GM12875 (cell line): ENCODE data around the gene SARS1.
"Not testable (repeated sequence)": the region's sequence is repeated elsewhere in the genome, so short reads cannot be mapped to it uniquely, and the experiment has no call there.

Source experiments
- H3K4me3 ChIP-seq: one replicate; pipeline ENCODE4 v1.5.1; 2011; ENCODE audit warnings: low read depth, low read length, control low read depth
- TF ChIP-seq, protein P1 (sequence below): IDR thresholded peaks from 2 replicates; pipeline ENCODE4 v1.5.1; 2011; ENCODE audit warnings: low read depth, mild to moderate bottlenecking, control low read depth, inconsistent platforms, low read length, moderate library complexity, borderline replicate concordance; ENCODE audit not compliant: insufficient read depth

The SARS1 gene

GRCh38 chr1:109214695-109215623 lies 1.2 kb downstream of the SARS1 start:
- TF ChIP-seq, protein P1, sequence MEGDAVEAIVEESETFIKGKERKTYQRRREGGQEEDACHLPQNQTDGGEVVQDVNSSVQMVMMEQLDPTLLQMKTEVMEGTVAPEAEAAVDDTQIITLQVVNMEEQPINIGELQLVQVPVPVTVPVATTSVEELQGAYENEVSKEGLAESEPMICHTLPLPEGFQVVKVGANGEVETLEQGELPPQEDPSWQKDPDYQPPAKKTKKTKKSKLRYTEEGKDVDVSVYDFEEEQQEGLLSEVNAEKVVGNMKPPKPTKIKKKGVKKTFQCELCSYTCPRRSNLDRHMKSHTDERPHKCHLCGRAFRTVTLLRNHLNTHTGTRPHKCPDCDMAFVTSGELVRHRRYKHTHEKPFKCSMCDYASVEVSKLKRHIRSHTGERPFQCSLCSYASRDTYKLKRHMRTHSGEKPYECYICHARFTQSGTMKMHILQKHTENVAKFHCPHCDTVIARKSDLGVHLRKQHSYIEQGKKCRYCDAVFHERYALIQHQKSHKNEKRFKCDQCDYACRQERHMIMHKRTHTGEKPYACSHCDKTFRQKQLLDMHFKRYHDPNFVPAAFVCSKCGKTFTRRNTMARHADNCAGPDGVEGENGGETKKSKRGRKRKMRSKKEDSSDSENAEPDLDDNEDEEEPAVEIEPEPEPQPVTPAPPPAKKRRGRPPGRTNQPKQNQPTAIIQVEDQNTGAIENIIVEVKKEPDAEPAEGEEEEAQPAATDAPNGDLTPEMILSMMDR = no peak
- H3K4me3 ChIP-seq = peak overlapping the region; percentile 74

DNA sequence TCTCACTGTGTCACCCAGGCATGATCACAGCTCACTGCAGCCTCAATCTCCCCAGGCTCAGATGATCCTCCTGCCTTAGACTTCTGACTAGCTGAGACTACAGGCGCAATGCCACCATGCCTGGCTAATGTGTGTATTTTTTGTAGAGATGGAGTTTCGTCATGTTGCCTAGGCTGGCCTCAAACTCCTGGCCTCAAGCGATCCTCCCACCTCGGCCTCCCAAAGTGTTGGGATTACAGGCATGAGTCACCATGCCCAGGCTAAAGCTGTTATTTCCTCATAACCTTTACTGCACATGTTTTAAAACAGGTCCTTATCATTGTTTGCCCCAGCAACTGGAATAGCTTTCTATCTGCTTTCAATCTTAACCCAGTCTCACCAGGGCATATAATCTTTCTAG lies 2.9 kb downstream of the SARS1 start:
- H3K4me3 ChIP-seq = no peak overlapping the region
- TF ChIP-seq, protein P1 = no peak

GRCh38 chr1:109218516-109218915 lies 4.8 kb downstream of the SARS1 start:
- TF ChIP-seq, protein P1 = no peak
- no peak overlapping the region for H3K4me3 ChIP-seq

- H3K4me3 ChIP-seq = not testable (repeated sequence)
Observed at GRCh38 chr1:109221201-109221600, 7.5 kb downstream of the SARS1 start.

- TF ChIP-seq, protein P1 = no peak
- H3K4me3 ChIP-seq = no peak overlapping the region
Observed at GRCh38 chr1:109225308-109225707, 11.6 kb downstream of the SARS1 start.

DNA sequence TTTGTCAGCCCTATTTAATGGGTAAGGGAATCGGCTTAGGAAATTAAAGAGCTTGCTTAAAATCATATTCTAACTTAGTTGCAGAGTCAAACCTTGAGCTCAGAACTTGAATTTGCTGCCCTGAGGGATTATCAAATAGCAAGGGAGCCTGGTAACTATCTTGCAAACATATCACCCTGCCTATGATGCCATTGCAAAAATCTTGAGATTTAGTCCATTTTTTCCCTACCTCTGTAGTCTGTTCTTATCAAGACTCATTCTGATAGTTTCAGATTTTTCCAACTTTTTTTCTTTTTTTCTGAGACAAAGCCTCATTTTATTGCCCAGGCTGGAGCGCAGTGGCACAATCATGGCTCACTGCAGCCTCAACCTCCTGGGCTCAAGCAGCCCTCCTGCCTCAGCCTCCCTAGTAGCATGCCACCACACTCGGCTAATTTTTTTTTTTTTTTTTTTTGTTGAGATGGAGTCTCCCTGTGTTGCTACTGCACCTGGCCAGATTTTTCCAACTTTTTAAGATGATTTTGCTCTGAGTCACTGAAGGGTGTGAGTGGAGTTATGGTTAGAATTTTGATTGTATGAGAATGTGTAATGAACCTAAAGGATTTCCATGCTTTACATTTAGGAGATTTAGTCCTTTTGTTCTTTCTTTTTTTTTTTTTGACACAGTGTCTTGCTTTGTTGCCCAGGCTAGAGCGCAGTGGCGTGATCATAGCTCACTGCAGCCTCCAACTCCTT lies 12.2 kb downstream of the SARS1 start:
- no peak overlapping the region for H3K4me3 ChIP-seq
- TF ChIP-seq, protein P1 = no peak

DNA sequence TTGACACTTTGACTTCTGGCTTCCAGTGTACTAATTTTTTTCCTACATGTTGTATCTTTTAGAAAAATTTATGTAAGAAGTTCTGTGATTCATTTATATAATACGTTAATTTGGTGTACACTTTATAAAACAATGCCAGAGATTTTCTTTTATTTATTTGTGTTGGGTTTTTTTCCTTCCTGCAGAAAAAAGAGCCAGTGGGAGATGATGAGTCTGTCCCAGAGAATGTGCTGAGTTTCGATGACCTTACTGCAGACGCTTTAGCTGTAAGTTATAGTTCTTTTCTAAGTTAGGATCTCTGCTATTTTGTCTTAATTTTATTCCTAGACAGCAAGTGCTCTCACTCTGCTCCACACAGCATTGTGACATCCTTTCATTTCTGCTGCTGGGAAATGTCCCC lies 14.4 kb downstream of the SARS1 start:
- H3K4me3 ChIP-seq = no peak overlapping the region
- TF ChIP-seq, protein P1 = no peak
